ENCODE measurements around the gene KDM3B. TPM values are rescaled to one million over a fixed set of nuclear protein-coding genes. Genes with fewer than 3 reads are reported as not detected.

The KDM3B gene
- total and polyA plus RNA-seq, 12 donors, result 23.2 to 68.4 (median 49.4) TPM

GRCh38 chr5:138465261-138466124 is 113.0 kb downstream of the KDM3B start, which contains the start of gene EGR1:
Gene EGR1, plus strand, starts transcription at chr5:138465479. Its CDS starts 283 bp downstream, at chr5:138465762.
- Histone ChIP-seq H3K36me3 (replicated peaks in 1 of 2) (no peaks in the 10 kb centered on the region), H3K4me1 (replicated peaks in 1 of 2) (peaks cover 4 to 14% of the 10 kb centered on the region in 2 donors), H3K27me3 (no peaks in the 10 kb centered on the region), H3K4me3 (peak within 1 kb of the TSS; percentile 44 to 87 (median 72)), H3K27ac (peak within 1 kb of the TSS; percentile 92 to 98 (median 98)), H3K9me3 (replicated peaks in 1 of 3) (no peaks in the 10 kb centered on the region)
- DNase-seq, result peak; percentile 94 to 99 (median 96)
- intact Hi-C loops (cut with DNase I), result no loop called here
- WGBS, 4 donors, result 0 to 1% (median 1%) methylated on average over 28 to 85 of the region's 85 CpGs
- TF ChIP-seq POLR2A (IDR thresholded peaks at IDR 0.05), result peak; percentile 98 to 100
- peak in 4 of 6 experiments; percentile 30 to 39 (median 32) for TF ChIP-seq CTCF (IDR thresholded peaks at IDR 0.05)

- Histone ChIP-seq H3K36me3 (replicated peaks in 1 of 2) (no peaks in the 10 kb centered on the region), H3K27me3 (no peaks in the 10 kb centered on the region), H3K4me1 (replicated peaks in 1 of 2) (peaks cover 4 to 14% of the 10 kb centered on the region in 2 donors), H3K4me3 (peak overlapping the region; percentile 44 to 87 (median 72)), H3K9me3 (replicated peaks in 1 of 3) (no peaks in the 10 kb centered on the region), H3K27ac (peak overlapping the region in 1 of 5 donors; percentile 98)
- peak in 6 of 7 donors; percentile 38 to 73 (median 46) for DNase-seq
- intact Hi-C loops (cut with DNase I), result no loop called here
- WGBS, 4 donors, result 14 to 68% (median 31%) methylated on average over 4 to 39 of the region's 39 CpGs
- no peak for TF ChIP-seq CTCF (IDR thresholded peaks at IDR 0.05)
These were observed 113.8 kb downstream of the KDM3B start for GRCh38 chr5:138466125-138466899.

DNA sequence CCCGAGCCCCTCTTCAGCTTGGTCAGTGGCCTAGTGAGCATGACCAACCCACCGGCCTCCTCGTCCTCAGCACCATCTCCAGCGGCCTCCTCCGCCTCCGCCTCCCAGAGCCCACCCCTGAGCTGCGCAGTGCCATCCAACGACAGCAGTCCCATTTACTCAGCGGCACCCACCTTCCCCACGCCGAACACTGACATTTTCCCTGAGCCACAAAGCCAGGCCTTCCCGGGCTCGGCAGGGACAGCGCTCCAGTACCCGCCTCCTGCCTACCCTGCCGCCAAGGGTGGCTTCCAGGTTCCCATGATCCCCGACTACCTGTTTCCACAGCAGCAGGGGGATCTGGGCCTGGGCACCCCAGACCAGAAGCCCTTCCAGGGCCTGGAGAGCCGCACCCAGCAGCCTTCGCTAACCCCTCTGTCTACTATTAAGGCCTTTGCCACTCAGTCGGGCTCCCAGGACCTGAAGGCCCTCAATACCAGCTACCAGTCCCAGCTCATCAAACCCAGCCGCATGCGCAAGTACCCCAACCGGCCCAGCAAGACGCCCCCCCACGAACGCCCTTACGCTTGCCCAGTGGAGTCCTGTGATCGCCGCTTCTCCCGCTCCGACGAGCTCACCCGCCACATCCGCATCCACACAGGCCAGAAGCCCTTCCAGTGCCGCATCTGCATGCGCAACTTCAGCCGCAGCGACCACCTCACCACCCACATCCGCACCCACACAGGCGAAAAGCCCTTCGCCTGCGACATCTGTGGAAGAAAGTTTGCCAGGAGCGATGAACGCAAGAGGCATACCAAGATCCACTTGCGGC is 114.6 kb downstream of the KDM3B start:
- Histone ChIP-seq H3K4me1 (replicated peaks in 1 of 2) (peaks cover 4 to 14% of the 10 kb centered on the region in 2 donors), H3K27ac (peak overlapping the region in 1 of 5 donors; percentile 98), H3K36me3 (replicated peaks in 1 of 2) (no peaks in the 10 kb centered on the region), H3K4me3 (peak overlapping the region in 1 of 4 donors; percentile 81), H3K27me3 (no peaks in the 10 kb centered on the region), H3K9me3 (replicated peaks in 1 of 3) (no peaks in the 10 kb centered on the region)
- WGBS, 4 donors, result 90 to 97% (median 96%) methylated on average over 39 to 45 of the region's 45 CpGs
- DNase-seq, result peak in 5 of 7 donors; percentile 49 to 74 (median 55)
- TF ChIP-seq POLR2A (IDR thresholded peaks at IDR 0.05) (peak in 1 of 2 donors; percentile 42), CTCF (IDR thresholded peaks at IDR 0.05) (no peak)
- intact Hi-C loops (cut with DNase I), result no loop called here

Measured in adrenal gland (tissue), 12 donors.